ENCODE data around the gene CBLC. TPM values are rescaled to one million over a fixed set of nuclear protein-coding genes. Genes with fewer than 3 reads are reported as not detected.

CBLC gene
- not detected in 2 replicates for polyA plus RNA-seq (2011; rRNA removed)
- not detected in 2 replicates for polyA minus RNA-seq (2011; rRNA and poly(A)+ RNA removed)

GRCh38 chr19:44777715-44778347, at the start of gene CBLC:
Gene CBLC (plus strand): TSS chr19:44777890. CDS start chr19:44777932, 42 bp downstream.
- Histone ChIP-seq H3K9me3 (ENCODE audit: control insufficient read depth, insufficient read depth, low read length) (no peaks in the 10 kb centered on the region), H3K4me3 (ENCODE audit: low read depth, low read length) (no peak within 1 kb of the TSS), H3K27ac (ENCODE audit: low read depth, low read length) (no peak within 1 kb of the TSS), H3K27me3 (ENCODE audit: control insufficient read depth, insufficient read depth, low read length) (no peaks in the 10 kb centered on the region)
- ChIA-PET POLR2A (no interaction called here), CTCF (no interaction called here)
- TF ChIP-seq CTCF (IDR thresholded peaks at IDR 0.05; ENCODE audit: low read depth, low read length) = no peak
- no peak for DNase-seq (ENCODE audit: low read depth, low spot score)

GRCh38 chr19:44728178-44728577, 49.5 kb upstream of the CBLC start:
- no peak for DNase-seq (ENCODE audit: low read depth, low spot score)
- H3K27ac ChIP-seq (ENCODE audit: low read depth, low read length) = no peak overlapping the region
- H3K4me3 ChIP-seq (ENCODE audit: low read depth, low read length) = no peak overlapping the region
- ChIA-PET CTCF (interaction anchor here (0.9 to 2.8 kb wide), 3 partner anchors 42 to 157 kb away, joined by 3 to 14 read pairs (median 3); no protein-coding TSS in a partner anchor), POLR2A (no interaction called here)
- no peaks in the 10 kb centered on the region for H3K27me3 ChIP-seq (ENCODE audit: control insufficient read depth, insufficient read depth, low read length)
- TF ChIP-seq CTCF (IDR thresholded peaks at IDR 0.05; ENCODE audit: low read depth, low read length) = no peak
- no peaks in the 10 kb centered on the region; the same call in 1 of the 2 replicates for H3K9me3 ChIP-seq (ENCODE audit: control insufficient read depth, insufficient read depth, low read length)

- ChIA-PET CTCF (interaction anchor here (1.6 to 2.8 kb wide), 2 partner anchors 41 to 55 kb away, joined by 5 to 14 read pairs; no protein-coding TSS in a partner anchor), POLR2A (no interaction called here)
- Histone ChIP-seq H3K4me3 (ENCODE audit: low read depth, low read length) (no peak overlapping the region), H3K27ac (ENCODE audit: low read depth, low read length) (no peak overlapping the region), H3K9me3 (ENCODE audit: control insufficient read depth, insufficient read depth, low read length) (no peaks in the 10 kb centered on the region; the same call in 1 of the 2 replicates), H3K27me3 (ENCODE audit: control insufficient read depth, insufficient read depth, low read length) (no peaks in the 10 kb centered on the region)
- DNase-seq (ENCODE audit: low read depth, low spot score) = no peak
- no peak for TF ChIP-seq CTCF (IDR thresholded peaks at IDR 0.05; ENCODE audit: low read depth, low read length)
Measured at GRCh38 chr19:44729516-44730033, 48.1 kb upstream of the CBLC start.

- TF ChIP-seq CTCF (IDR thresholded peaks at IDR 0.05; ENCODE audit: low read depth, low read length) = no peak
- Histone ChIP-seq H3K4me3 (ENCODE audit: low read depth, low read length) (no peak overlapping the region), H3K27me3 (ENCODE audit: control insufficient read depth, insufficient read depth, low read length) (no peaks in the 10 kb centered on the region), H3K27ac (ENCODE audit: low read depth, low read length) (no peak overlapping the region), H3K9me3 (ENCODE audit: control insufficient read depth, insufficient read depth, low read length) (no peaks in the 10 kb centered on the region)
- POLR2A ChIA-PET = interaction anchor here (0.9 kb wide), 1 partner anchor 42 kb away, joined by 6 read pairs; no protein-coding TSS in a partner anchor
- CTCF ChIA-PET = interaction anchor here (2.5 kb wide), 1 partner anchor 40 kb away, joined by 11 read pairs; no protein-coding TSS in a partner anchor
- DNase-seq (ENCODE audit: low read depth, low spot score) = no peak
Measured at GRCh38 chr19:44731081-44731480, 46.6 kb upstream of the CBLC start.

GRCh38 chr19:44731622-44732021, 46.1 kb upstream of the CBLC start:
- DNase-seq (ENCODE audit: low read depth, low spot score) = no peak
- Histone ChIP-seq H3K27ac (ENCODE audit: low read depth, low read length) (no peak overlapping the region), H3K9me3 (ENCODE audit: control insufficient read depth, insufficient read depth, low read length) (no peaks in the 10 kb centered on the region), H3K27me3 (ENCODE audit: control insufficient read depth, insufficient read depth, low read length) (no peaks in the 10 kb centered on the region), H3K4me3 (ENCODE audit: low read depth, low read length) (no peak overlapping the region)
- ChIA-PET POLR2A (interaction anchor here (0.9 kb wide), 1 partner anchor 42 kb away, joined by 6 read pairs; no protein-coding TSS in a partner anchor), CTCF (interaction anchor here (2.4 to 2.5 kb wide), 2 partner anchors 40 to 53 kb away, joined by 7 to 11 read pairs; no protein-coding TSS in a partner anchor)
- no peak for TF ChIP-seq CTCF (IDR thresholded peaks at IDR 0.05; ENCODE audit: low read depth, low read length)
